Body of pancreas (tissue), 4 donors: Measurements from ENCODE around the gene MDFIC. TPM values are rescaled to one million over a fixed set of nuclear protein-coding genes. Genes with fewer than 3 reads are reported as not detected.
A peak's percentile ranks its signal among the peaks of the same experiment; 100 is the strongest.

Experiments used
- ATAC-seq: fragments of 150-250 bp; one replicate; pipeline ENCODE4 v1.9.1; 2016
- DNase-seq, 4 donors: peaks; one replicate each; pipeline ENCODE4 v3.0.0-alpha.2; 2019
- H3K27ac ChIP-seq, 4 donors: fragments of 200-600 bp; sonication (generic); 1 replicate in 3 of 4; 2 replicates in 1 of 4; pipeline versions ENCODE4 v1.5.1 to v1.6.1; 2016 to 2019; ENCODE audit warnings: mild to moderate bottlenecking in 1 of 4, mixed read lengths in 1 of 4, moderate library complexity in 1 of 4
- H3K27me3 ChIP-seq, 2 donors: fragments of 200-600 bp; sonication (generic); one replicate each; pipeline ENCODE4 v1.6.0; 2016; ENCODE audit warnings: mild to moderate bottlenecking in 1 of 2
- H3K36me3 ChIP-seq, 2 donors: fragments of 200-600 bp; sonication (generic); replicated peaks in 1 of 2; 2 replicates each; pipeline ENCODE4 v1.5.1; 2016; ENCODE audit warnings: low read depth in 2 of 2; ENCODE audit not compliant: insufficient read depth in 1 of 2
- H3K4me1 ChIP-seq: fragments of 200-600 bp; sonication (generic); one replicate; pipeline ENCODE4 v1.6.0; 2016
- H3K4me3 ChIP-seq, 2 donors: fragments of 200-600 bp; sonication (generic); 1 replicate in 1 of 2; 2 replicates in 1 of 2; pipeline ENCODE4 v1.5.1; 2016 to 2019
- H3K9me3 ChIP-seq, 3 donors: fragments of 200-600 bp; sonication (generic); 1 replicate in 2 of 3; 2 replicates in 1 of 3; pipeline ENCODE4 v1.5.1; 2016
- POLR2A ChIP-seq, 3 donors: fragments of 450-650 bp; IDR thresholded peaks; one replicate each; pipeline ENCODE4 v1.6.1; 2016; ENCODE audit warnings: antibody characterized with exemption in 3 of 3, mild to moderate bottlenecking in 2 of 3
- WGBS, 2 donors: methylation state at CpG; one replicate each; pipeline ENCODE4 v1.1.5; 2017; 5-methylcytosine and 5-hydroxymethylcytosine counted together
- intact Hi-C: fragments of 100-400 bp; cut with DNase I; formaldehyde crosslinking; loops from one replicate; pipeline ENCODE4 v1.15.1; 2023
- total RNA-seq, 2 donors: library from RNA; depleted of rRNA; stranded (reverse); fragments of >200 nt; gene quantifications; one replicate each; pipeline ENCODE4 v1.1.0, GENCODE V29; 2016
- TF ChIP-seq, protein P1 (sequence below), 7 experiments: fragments of 450-650 bp in 4 of 7; fragments of 200-600 bp in 3 of 7; sonication (generic) in 3 of 7; IDR thresholded peaks; one replicate each; pipeline ENCODE4 v1.5.1; 2016 to 2019; ENCODE audit warnings: antibody characterized with exemption in 7 of 7

The MDFIC gene
- total RNA-seq, 2 donors from 2014 or later = 12.5 to 35.3 TPM

DNA sequence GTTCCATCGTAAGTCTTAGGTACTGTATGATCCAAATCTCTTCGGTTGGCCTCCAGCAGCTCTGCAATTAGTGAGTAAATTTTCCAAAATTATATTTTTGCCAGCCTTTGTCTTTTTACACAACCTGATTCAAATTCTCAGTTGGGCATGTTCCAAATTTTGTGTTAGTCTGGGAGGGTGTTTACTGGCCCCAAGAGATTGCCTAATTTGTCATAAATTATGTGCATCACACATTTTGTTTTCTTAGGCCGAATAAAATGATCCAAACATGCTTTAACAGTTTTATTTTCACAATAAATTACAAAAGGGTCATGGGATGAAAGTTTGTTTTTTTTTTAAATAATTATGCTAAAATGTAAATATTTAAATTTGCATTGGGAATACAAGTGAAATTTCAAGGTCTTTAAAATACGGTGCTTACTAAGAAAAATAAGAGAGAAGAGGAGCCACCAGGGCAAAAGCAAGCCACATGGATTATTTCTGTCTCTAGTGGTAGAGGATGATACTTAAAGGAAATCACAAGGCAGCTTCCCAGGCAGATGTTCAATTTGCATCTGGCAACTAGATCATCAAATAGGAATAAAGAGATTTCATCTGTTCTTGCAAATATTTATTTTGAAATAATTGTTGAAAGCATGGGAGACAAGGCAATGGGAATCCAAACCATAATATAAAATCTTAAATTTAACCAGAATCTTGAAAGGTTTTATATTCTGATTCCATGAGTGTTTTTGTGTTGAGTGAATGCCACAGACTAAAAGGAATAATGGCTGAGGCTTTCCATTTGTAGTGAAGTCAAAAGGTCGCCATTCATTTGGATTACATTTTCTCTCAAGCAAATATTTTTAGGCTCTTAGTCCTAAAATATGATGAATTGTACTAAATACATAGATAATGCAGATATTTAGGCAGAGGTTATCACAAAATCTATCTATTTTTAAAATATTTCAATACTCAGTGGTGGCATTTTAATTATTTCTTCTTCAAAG is 111.1 kb downstream of the MDFIC start:
- ATAC-seq = no peak

DNA sequence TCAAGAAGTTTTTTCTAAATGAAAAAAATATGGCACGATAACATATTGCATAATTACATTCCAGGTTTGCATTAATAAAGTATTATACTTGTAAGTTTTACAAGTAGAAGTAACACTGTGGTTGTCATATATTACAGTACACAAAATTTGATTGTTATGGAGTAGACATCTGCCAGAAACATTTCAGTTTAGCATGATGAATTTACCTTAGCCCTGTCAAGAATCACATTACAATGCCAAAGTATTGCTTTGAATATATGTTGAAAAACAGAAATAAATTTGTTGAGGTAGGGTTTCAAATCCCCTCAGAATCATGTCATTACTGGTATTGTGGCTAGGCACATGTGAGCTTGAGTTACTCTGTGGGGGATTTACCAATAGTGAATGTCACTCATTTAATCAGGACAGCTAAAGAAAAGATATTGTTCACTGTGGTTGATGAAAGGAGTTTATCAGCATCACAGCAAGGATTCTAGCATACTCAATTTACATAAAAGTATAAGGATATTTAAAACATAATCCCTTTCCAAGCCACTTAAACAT is 112.1 kb downstream of the MDFIC start:
- Histone ChIP-seq H3K4me3 (no peak overlapping the region), H3K9me3 (no peaks in the 10 kb centered on the region), H3K27me3 (no peaks in the 10 kb centered on the region), H3K27ac (no peak overlapping the region), H3K4me1 (no peaks in the 10 kb centered on the region), H3K36me3 (no peaks in the 10 kb centered on the region)
- WGBS, 2 donors = 49 to 54% methylated on average over 1 of the region's 1 CpG
- TF ChIP-seq, protein P1, sequence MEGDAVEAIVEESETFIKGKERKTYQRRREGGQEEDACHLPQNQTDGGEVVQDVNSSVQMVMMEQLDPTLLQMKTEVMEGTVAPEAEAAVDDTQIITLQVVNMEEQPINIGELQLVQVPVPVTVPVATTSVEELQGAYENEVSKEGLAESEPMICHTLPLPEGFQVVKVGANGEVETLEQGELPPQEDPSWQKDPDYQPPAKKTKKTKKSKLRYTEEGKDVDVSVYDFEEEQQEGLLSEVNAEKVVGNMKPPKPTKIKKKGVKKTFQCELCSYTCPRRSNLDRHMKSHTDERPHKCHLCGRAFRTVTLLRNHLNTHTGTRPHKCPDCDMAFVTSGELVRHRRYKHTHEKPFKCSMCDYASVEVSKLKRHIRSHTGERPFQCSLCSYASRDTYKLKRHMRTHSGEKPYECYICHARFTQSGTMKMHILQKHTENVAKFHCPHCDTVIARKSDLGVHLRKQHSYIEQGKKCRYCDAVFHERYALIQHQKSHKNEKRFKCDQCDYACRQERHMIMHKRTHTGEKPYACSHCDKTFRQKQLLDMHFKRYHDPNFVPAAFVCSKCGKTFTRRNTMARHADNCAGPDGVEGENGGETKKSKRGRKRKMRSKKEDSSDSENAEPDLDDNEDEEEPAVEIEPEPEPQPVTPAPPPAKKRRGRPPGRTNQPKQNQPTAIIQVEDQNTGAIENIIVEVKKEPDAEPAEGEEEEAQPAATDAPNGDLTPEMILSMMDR (IDR thresholded peaks at IDR 0.05) = no peak
- no peak for TF ChIP-seq POLR2A (IDR thresholded peaks at IDR 0.05)
- ATAC-seq (no peak), DNase-seq (no peak)
- intact Hi-C loops = no loop called here

More for the DNA sequence above, 111.1 kb downstream of the MDFIC start:
- H3K27me3 ChIP-seq = no peaks in the 10 kb centered on the region
- no peaks in the 10 kb centered on the region for H3K4me1 ChIP-seq
- no peak for TF ChIP-seq POLR2A (IDR thresholded peaks at IDR 0.05)
- TF ChIP-seq, protein P1 (IDR thresholded peaks at IDR 0.05) = peak in 1 of 7 experiments; percentile 15
- WGBS, 2 donors = 68 to 79% methylated on average over 5 of the region's 5 CpGs
- H3K36me3 ChIP-seq = no peaks in the 10 kb centered on the region
- no peak for DNase-seq
- H3K9me3 ChIP-seq = no peaks in the 10 kb centered on the region
- intact Hi-C loops = no loop called here
- H3K27ac ChIP-seq = no peak overlapping the region
- H3K4me3 ChIP-seq = no peak overlapping the region

DNA sequence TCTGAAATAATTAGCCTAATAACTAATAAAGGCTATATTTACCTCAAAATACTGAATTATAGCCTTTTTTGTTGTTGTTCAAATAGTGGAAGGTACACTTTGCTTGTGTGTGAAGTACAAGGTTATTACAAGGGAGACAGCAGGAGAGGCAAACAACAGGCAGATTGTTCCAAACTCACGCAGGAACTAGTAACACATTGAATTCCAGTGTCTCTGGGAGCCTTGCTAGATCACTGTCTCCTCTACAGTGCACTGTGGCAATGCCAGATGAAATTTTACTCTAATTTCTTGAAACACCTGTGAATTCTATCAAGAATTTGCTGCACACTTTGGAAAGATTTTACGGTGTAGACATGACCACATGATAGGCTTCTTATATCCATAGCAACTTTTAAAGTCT is 112.6 kb downstream of the MDFIC start:
- TF ChIP-seq POLR2A (IDR thresholded peaks at IDR 0.05) = no peak
- TF ChIP-seq, protein P1 (IDR thresholded peaks at IDR 0.05) = no peak
- WGBS, 2 donors = 63 to 64% methylated on average over 2 of the region's 2 CpGs
- Histone ChIP-seq H3K36me3 (no peaks in the 10 kb centered on the region), H3K9me3 (no peaks in the 10 kb centered on the region), H3K27ac (no peak overlapping the region), H3K4me3 (no peak overlapping the region), H3K27me3 (no peaks in the 10 kb centered on the region), H3K4me1 (no peaks in the 10 kb centered on the region)
- DNase-seq (no peak), ATAC-seq (no peak)
- intact Hi-C loops = no loop called here

DNA sequence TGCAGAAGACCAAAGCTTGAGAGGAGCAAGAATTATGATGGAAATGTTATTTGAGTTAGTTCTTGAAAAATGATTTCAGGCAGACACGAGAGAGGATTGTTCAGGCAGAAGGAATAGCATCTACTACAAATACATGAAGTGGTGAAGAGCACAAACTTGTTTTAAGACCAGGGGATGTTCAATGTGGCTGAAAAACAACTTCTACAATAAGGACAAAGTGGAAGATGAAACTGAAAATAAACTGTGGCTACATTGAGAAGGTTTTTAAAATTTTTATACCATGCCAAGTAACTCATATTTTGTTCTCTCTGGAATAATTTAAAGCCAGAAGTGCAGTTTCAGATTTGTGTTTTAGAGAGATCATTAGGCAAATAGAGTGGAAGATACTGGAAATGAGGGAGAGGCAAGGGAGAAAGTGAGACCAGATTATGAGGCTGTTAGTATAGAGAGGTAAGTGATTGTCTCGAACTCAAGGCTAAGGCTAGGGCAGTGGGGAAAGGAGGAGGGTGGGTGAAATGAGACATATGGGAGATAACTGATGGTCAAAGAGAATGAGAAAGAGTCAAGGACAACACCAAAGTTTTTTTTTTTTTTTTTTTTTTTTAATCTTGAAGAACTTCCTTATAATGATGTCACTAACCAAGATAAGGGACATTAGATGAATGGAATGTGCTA is 115.4 kb downstream of the MDFIC start:
- TF ChIP-seq, protein P1 (IDR thresholded peaks at IDR 0.05) = no peak
- no peak for TF ChIP-seq POLR2A (IDR thresholded peaks at IDR 0.05)
- no peaks in the 10 kb centered on the region for H3K36me3 ChIP-seq
- no peak overlapping the region for H3K27ac ChIP-seq
- no peaks in the 10 kb centered on the region for H3K27me3 ChIP-seq
- intact Hi-C loops = no loop called here
- H3K4me3 ChIP-seq = no peak overlapping the region
- no peak for ATAC-seq
- H3K9me3 ChIP-seq = no peaks in the 10 kb centered on the region
- H3K4me1 ChIP-seq = no peaks in the 10 kb centered on the region
- no peak for DNase-seq
- 72 to 75% methylated on average over 2 of the region's 2 CpGs for WGBS, 2 donors
